ENCODE measurements around the gene HYAL4. TPM values are rescaled to one million over a fixed set of nuclear protein-coding genes. Genes with fewer than 3 reads are reported as not detected.

HYAL4 gene
- total RNA-seq, 1 experiment from 2014 or later: not detected

DNA sequence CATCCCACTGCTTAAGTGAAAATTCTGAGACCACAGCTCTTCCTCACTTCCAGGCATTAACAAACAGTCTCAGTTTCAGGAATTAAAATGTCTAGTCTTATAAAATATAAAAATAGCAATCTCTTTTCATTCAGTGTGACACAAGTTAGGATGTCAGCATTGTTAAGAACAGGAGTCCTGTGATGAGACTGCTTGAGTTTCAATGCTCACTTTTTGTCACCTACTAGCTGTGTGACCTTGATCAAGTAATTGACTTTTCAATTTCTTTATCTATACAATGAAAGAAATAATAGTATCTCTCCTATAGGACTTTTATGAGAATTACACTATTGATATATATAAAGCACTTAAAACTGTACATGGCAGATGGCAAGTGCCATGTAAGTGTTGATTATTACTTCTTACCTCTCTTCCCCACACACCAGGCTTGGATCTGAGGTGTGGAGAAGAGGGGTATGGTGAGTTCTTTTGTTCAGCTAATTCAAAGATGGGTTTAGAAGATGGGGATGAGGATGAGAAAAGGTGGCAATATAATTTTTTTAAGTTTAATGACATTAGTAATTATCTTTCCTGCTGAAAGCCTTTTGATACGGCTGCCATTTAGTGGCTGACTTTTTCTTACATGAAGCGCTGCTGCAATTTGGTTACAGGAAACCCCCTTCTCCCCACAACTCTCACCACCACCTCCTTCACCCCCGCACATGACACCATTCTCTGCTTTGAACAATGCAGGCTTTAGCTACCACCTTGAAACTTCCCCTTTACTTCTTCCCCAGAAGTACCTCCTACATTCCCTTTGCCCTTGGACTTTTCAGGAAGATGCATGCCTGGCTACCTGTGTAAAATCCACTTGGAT is 20.8 kb upstream of the HYAL4 start:
- H3K4me3 Mint-ChIP-seq: no peak overlapping the region

More for the DNA sequence above, 20.8 kb upstream of the HYAL4 start:
- no peak for DNase-seq (ENCODE audit: low spot score)
- POLR2A ChIA-PET: interaction anchor here (0.6 kb wide), 1 partner anchor 289 kb away, joined by 4 read pairs; no protein-coding TSS in a partner anchor
- H3K4me1 Mint-ChIP-seq: peaks cover 3% of the 10 kb centered on the region
- TF ChIP-seq NR2C2 (CRISPR knock-in tag; IDR thresholded peaks at IDR 0.05) (no peak), MXD4 (CRISPR knock-in tag; IDR thresholded peaks at IDR 0.05; ENCODE audit: borderline replicate concordance) (no peak), ZNF396 (CRISPR knock-in tag; IDR thresholded peaks at IDR 0.05; ENCODE audit: borderline replicate concordance) (no peak), ZBTB21 (CRISPR knock-in tag; IDR thresholded peaks at IDR 0.05; ENCODE audit: borderline replicate concordance) (no peak), MLX (CRISPR knock-in tag; IDR thresholded peaks at IDR 0.05) (no peak), ZNF219 (CRISPR knock-in tag; IDR thresholded peaks at IDR 0.05; ENCODE audit: borderline replicate concordance) (no peak), PREB (CRISPR knock-in tag; IDR thresholded peaks at IDR 0.05; ENCODE audit: borderline replicate concordance) (no peak)
- TF ChIP-seq, protein P1, sequence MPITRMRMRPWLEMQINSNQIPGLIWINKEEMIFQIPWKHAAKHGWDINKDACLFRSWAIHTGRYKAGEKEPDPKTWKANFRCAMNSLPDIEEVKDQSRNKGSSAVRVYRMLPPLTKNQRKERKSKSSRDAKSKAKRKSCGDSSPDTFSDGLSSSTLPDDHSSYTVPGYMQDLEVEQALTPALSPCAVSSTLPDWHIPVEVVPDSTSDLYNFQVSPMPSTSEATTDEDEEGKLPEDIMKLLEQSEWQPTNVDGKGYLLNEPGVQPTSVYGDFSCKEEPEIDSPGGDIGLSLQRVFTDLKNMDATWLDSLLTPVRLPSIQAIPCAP (CRISPR knock-in tag; IDR thresholded peaks at IDR 0.05): no peak
- TF ChIP-seq, protein P2, sequence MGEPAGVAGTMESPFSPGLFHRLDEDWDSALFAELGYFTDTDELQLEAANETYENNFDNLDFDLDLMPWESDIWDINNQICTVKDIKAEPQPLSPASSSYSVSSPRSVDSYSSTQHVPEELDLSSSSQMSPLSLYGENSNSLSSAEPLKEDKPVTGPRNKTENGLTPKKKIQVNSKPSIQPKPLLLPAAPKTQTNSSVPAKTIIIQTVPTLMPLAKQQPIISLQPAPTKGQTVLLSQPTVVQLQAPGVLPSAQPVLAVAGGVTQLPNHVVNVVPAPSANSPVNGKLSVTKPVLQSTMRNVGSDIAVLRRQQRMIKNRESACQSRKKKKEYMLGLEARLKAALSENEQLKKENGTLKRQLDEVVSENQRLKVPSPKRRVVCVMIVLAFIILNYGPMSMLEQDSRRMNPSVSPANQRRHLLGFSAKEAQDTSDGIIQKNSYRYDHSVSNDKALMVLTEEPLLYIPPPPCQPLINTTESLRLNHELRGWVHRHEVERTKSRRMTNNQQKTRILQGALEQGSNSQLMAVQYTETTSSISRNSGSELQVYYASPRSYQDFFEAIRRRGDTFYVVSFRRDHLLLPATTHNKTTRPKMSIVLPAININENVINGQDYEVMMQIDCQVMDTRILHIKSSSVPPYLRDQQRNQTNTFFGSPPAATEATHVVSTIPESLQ (CRISPR knock-in tag; IDR thresholded peaks at IDR 0.05): no peak
- TF ChIP-seq, protein P3, sequence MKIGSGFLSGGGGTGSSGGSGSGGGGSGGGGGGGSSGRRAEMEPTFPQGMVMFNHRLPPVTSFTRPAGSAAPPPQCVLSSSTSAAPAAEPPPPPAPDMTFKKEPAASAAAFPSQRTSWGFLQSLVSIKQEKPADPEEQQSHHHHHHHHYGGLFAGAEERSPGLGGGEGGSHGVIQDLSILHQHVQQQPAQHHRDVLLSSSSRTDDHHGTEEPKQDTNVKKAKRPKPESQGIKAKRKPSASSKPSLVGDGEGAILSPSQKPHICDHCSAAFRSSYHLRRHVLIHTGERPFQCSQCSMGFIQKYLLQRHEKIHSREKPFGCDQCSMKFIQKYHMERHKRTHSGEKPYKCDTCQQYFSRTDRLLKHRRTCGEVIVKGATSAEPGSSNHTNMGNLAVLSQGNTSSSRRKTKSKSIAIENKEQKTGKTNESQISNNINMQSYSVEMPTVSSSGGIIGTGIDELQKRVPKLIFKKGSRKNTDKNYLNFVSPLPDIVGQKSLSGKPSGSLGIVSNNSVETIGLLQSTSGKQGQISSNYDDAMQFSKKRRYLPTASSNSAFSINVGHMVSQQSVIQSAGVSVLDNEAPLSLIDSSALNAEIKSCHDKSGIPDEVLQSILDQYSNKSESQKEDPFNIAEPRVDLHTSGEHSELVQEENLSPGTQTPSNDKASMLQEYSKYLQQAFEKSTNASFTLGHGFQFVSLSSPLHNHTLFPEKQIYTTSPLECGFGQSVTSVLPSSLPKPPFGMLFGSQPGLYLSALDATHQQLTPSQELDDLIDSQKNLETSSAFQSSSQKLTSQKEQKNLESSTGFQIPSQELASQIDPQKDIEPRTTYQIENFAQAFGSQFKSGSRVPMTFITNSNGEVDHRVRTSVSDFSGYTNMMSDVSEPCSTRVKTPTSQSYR (CRISPR knock-in tag; IDR thresholded peaks at IDR 0.05): no peak
- TF ChIP-seq, protein P4, sequence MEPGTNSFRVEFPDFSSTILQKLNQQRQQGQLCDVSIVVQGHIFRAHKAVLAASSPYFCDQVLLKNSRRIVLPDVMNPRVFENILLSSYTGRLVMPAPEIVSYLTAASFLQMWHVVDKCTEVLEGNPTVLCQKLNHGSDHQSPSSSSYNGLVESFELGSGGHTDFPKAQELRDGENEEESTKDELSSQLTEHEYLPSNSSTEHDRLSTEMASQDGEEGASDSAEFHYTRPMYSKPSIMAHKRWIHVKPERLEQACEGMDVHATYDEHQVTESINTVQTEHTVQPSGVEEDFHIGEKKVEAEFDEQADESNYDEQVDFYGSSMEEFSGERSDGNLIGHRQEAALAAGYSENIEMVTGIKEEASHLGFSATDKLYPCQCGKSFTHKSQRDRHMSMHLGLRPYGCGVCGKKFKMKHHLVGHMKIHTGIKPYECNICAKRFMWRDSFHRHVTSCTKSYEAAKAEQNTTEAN (CRISPR knock-in tag; IDR thresholded peaks at IDR 0.05): no peak
- TF ChIP-seq, protein P5, sequence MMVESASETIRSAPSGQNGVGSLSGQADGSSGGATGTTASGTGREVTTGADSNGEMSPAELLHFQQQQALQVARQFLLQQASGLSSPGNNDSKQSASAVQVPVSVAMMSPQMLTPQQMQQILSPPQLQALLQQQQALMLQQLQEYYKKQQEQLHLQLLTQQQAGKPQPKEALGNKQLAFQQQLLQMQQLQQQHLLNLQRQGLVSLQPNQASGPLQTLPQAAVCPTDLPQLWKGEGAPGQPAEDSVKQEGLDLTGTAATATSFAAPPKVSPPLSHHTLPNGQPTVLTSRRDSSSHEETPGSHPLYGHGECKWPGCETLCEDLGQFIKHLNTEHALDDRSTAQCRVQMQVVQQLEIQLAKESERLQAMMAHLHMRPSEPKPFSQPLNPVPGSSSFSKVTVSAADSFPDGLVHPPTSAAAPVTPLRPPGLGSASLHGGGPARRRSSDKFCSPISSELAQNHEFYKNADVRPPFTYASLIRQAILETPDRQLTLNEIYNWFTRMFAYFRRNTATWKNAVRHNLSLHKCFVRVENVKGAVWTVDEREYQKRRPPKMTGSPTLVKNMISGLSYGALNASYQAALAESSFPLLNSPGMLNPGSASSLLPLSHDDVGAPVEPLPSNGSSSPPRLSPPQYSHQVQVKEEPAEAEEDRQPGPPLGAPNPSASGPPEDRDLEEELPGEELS (CRISPR knock-in tag; IDR thresholded peaks at IDR 0.05): no peak
- no peaks in the 10 kb centered on the region for H3K9me3 Mint-ChIP-seq
- no peaks in the 10 kb centered on the region for H3K27me3 Mint-ChIP-seq (ENCODE audit: low read depth)
- CTCF ChIA-PET: interaction anchor here (0.8 kb wide), 1 partner anchor 48 kb away, joined by 3 read pairs; no protein-coding TSS in a partner anchor
- H3K36me3 Mint-ChIP-seq: no peaks in the 10 kb centered on the region
- H3K27ac Mint-ChIP-seq: no peak overlapping the region
- ATAC-seq: no peak

All from WTC11 (cell line).